ENCODE results near the gene DUOXA1.

- TF ChIP-seq CEBPB (IDR thresholded peaks at IDR 0.05) (no peak), TAF1 (IDR thresholded peaks at IDR 0.05; ENCODE audit: low read depth) (no peak), REST (IDR thresholded peaks at IDR 0.05; ENCODE audit: low read depth) (no peak), EGR1 (IDR thresholded peaks at IDR 0.05) (no peak), YY1 (IDR thresholded peaks at IDR 0.05; ENCODE audit: low read depth) (no peak), TEAD4 (IDR thresholded peaks at IDR 0.05) (no peak), TCF12 (IDR thresholded peaks at IDR 0.05; ENCODE audit: low read depth) (no peak), EP300 (IDR thresholded peaks at IDR 0.05; ENCODE audit: borderline replicate concordance) (no peak)
Observed at GRCh38 chr15:45112591-45113379, 16.9 kb downstream of the DUOXA1 start.
